GM18499 (cell line): Measurements from ENCODE around the gene MTHFD1.

Experiments
- ATAC-seq: cut with Tn5 transposase; IDR thresholded peaks from one replicate; pipeline ENCODE4 v1.9.1; 2021; ENCODE audit warnings: moderate number of reproducible peaks; ENCODE audit not compliant: insufficient read depth, unreplicated experiment

The MTHFD1 gene

DNA sequence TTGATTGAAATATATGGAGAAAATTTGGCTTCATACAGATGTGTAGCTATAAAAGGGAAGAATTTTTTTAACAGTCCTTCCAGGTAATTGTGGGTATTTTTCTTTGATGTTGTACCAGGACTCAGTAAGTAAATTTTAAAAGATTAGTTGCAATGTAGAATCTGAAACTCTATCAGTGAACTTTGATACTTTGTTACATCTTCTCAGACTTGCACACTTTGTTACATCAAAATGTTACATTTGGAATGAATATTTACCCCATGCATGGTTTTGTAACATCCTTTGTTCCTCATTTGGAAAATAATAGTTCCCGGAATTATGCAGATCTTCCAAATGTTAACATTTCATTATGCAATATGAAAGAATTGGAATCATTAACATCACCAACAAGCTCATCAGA, 13.8 kb downstream of the MTHFD1 start:
- ATAC-seq: no peak

DNA sequence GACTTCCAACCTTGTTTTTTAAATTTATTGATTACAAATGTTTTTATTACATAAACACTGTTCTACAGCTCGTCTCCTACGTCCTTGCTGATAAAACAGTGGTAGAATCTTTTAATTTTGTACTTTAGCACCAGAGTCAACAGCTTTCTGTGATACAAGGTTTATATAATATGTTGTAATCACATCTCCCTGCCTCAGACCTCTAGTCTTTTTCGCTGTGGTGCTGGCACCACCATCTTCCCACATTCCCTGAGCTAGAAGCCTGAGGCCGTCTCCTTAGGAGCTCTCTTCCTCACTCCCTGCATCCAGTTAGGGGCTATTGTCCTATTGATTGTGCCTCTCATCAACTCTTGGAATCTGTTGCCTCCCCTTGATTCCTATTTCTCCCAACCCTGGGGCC, 17.1 kb downstream of the MTHFD1 start:
- no peak for ATAC-seq

- no peak for ATAC-seq
Measured at GRCh38 chr14:64407329-64407728, 19.2 kb downstream of the MTHFD1 start.

- ATAC-seq: no peak
Measured at GRCh38 chr14:64409126-64409920, 21.2 kb downstream of the MTHFD1 start.

DNA sequence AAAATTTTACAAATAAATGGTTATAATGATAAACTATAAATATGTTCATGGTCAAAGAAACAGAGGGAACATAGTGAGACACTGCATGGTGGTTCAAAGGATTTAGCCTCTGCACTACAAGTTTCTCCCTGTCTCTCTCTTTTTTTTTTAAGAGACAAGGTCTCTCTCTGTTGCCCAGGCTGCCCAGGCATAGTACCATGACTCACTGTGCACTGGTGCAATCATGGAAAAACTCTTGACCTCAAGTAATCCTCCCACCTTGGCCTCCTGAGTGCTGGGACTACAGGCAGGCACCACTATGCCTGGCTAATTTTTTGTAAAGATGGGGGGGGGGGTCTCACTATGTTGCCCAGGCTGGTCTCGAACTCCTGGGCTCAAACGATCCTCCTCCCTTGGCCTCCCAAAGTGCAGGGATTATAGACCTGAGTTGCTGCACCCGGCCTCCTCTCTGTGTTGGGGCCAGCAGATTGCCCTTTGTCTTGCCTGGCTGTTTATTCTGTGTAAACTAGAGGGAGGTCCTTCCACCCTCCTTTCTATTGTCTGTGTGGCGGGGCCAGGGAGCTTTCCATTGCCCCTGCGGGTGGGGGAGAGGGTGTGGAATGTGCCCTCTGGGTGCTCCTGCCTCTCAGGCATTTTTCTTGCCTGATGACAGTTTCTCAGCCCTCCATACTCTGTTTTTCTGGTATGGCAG, 22.1 kb downstream of the MTHFD1 start:
- no peak for ATAC-seq

DNA sequence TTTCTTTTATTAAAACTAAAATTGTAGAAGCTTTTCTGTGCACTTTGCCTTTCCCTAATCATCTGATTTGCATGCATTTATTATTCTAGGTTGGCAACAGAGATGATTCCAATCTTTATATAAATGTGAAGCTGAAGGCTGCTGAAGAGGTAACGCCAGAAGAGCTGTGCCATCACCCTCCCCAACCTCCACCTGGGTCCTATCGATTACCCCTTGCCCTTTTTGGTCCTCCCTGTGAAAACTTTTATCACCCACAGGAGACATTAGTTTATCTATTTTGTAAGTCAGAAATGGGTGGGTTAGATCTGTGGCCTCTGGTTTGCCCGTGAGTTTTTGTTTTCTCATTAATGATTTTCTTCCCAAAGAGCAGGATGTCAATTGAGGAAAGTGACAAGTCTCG, 22.8 kb downstream of the MTHFD1 start:
- ATAC-seq: no peak

DNA sequence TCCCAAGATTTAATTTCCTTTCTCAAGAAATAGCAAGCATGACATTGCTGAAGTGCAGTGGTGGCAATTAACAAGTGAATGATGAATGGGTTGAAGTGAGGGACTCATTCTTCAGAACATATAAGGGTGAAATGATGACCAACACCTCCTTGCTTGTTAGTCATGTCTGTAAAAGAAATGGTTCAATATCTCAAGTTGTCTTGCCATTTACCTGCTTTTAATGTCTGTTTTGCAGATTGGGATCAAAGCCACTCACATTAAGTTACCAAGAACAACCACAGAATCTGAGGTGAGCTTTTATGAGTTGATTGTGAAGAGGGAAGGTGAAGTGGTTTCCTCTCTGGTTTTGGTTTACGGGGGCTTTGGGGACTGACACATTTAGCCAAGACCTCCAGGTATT, 24.1 kb downstream of the MTHFD1 start:
- ATAC-seq: no peak

DNA sequence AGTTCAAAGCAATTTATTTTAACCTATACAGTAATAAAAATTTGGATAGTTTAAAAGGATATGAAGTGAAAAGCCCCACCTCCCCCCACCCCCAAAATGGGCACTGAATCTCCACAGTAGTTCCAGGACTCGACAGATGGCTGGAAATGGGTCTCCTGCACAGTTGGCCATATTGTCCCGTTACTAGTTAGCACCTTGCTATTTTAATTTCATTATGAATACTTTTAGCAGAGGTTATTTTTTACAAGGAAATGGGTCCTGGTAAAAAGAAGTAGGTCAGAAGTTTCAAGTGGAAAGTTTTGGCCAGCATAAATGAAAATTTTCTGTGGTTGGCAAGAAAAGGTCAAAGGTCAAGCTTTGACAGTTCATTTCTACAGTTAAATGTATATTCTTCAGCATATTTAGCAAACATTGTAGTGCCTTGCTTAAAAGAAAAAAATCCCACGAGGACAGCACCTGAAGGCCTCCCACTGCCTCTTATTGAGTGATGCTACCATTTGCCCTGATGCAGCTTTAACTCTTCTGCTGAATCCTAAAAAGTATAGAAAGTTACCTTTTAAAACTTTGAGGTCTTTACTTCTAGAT, 28.3 kb downstream of the MTHFD1 start:
- ATAC-seq: no peak

DNA sequence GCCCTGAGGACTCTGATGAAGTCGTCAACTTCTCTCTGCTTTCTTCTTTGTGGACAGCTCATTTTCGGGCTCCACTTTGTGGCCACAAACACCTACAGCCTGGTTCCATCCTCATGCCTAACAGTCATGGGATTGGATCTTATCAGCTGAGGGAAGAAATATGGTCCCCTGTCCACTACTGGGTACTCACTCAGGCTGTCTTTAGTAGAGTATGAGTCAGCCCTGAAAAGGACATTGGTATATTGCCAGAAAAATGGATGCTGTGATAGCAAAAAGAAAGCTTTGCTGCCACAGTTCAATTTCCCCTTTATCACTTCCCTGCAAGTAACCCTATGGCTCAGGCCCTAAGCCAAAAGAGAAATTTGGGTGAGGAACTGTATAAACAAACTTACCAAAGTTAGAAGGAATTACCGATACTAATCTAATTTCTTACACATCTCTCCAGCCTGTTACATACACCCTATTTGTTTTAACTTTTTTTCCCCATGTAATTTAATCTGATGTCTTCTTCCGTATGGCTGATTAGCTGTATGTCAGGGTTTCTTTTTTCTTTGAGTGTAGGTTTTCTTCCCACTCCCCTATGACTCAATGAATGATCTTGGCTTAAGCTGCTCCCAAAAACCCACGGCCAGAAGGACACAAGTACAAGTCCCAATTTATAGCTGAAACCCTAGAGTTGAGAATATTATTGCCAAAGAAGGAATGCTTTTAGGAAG, 29.1 kb downstream of the MTHFD1 start:
- ATAC-seq: no peak

GRCh38 chr14:64417771-64418125, 29.6 kb downstream of the MTHFD1 start:
- no peak for ATAC-seq

DNA sequence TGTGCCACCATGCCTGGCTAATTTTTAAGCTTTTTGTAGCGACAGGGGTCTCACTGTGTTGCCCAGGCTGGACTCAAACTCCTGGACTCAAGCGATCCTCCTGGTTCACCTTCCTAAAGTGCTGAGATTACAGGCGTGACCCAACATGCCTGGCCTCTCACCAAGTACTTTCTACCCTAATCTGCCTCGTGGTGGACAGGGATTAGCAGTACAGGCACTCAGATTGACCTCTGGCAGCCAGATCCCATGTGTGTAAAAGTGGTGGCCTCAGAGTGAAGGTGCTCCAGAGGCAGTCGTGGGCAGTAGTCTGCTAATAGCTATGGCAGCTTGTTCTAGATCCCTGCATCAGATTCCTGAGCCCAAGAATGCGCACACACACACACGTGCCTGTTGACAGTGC, 30.9 kb downstream of the MTHFD1 start:
- ATAC-seq: no peak

- ATAC-seq: no peak
Measured at GRCh38 chr14:64421166-64421565, 33.0 kb downstream of the MTHFD1 start.

DNA sequence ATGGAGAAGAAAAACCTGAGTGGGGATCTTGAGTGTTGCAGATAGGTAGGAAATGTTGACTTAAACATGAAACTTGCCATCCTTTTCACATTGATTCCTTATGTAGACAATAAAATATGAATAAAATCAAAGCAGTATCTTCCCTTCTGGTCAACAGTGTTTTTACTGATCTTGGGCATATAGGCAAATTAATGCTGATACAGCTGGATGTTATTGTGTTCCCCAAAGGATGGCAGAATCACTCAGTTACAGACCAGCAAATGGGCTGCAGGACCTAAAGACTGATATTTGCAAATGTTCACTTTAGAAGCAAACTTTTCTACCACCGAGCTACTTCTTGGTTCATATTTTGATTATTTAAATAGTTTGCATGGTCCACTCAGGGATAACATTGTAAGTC, 33.9 kb downstream of the MTHFD1 start:
- no peak for ATAC-seq

GRCh38 chr14:64422756-64423155, 34.6 kb downstream of the MTHFD1 start:
- no peak for ATAC-seq

DNA sequence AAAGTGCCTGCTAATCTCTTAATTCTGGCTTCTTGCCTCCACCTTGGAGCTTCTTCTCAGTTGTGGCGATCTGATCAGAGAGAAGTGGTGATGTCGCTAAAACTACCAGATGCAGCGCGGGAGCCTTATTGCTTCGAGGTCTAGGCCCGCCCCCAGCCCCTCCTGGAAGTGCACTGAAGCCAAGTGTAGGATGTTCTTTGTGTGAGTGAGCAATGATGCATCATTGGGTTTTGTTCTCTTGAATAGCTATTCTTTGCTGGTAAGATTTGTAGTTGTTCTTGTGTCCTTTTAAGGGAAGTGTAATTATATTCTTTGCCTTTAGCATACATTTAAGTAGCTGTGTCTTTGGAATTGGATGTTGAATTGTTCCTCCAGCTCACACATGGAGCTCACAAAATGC, 35.8 kb downstream of the MTHFD1 start:
- no peak for ATAC-seq

- no peak for ATAC-seq
Measured at GRCh38 chr14:64434528-64434927, 46.4 kb downstream of the MTHFD1 start.

DNA sequence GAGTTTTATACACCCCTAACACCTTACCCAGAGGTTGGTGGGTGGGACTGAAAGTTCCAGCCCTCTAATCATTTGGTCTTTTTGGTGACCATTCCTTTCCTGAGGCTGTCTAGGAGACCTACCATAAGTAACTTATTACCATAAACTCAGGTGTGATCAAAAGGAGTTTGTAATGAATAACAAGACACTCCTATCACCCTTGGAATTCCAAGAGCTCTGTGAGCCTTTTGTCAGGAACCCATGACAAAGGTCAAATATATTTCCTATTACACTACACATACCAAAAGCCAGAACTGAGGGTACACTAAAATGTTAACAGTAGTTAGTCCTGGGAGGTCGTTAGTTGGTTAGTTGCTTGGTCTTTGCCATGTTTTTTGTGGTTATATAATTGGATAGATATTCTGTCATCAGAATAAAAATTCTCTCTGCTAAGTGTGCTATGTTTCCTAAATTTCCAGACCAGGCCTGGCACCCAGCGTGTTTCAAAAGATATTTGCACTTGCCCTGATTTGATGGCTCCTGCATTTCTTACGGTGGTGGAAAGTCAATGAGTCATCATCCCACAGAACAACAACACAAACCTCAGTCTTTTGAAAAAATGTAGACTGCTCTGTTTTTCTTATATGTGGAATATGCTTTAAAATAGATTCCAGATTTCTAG, 50.2 kb downstream of the MTHFD1 start:
- ATAC-seq: no peak

- no peak for ATAC-seq
Measured at GRCh38 chr14:64439141-64439540, 51.0 kb downstream of the MTHFD1 start.

GRCh38 chr14:64440494-64440893, 52.3 kb downstream of the MTHFD1 start:
- no peak for ATAC-seq

DNA sequence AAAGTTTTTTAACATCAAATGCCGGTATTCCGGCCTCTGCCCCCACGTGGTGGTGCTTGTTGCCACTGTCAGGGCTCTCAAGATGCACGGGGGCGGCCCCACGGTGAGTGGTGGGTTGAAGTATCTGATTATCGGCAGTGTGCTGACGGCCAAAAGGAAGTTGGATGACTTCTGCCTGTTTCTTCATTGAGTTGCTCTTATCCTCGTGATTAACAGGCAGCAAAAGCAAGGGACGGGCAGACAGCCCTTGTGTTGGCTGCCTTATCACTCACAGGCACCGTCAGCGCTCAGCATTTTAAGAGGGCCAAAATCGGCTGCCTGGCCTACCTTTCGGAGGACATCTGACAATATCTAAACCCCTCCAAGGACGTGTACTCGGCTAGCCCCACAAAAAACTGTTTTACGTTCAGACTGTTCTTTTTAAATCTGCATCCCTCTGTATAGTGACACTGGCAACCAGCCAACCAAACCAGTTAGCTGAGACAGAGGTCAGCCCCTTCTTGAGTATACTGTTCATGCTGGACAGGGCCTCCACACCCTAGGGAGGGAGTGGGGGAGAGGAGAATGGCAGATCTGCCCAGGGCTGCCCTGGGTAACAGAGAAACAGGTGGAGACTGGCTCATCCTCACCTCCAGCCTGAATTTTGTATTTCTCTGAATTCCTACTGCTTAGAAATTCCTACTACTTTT, 54.3 kb downstream of the MTHFD1 start:
- no peak for ATAC-seq
